H9 (cell line): ENCODE measurements around the gene GPC6. TPM values are rescaled to one million over a fixed set of nuclear protein-coding genes. Genes with fewer than 3 reads are reported as not detected.

Experiments used
- DNase-seq: peaks from one replicate; pipeline ENCODE4 v3.0.0-alpha.2; 2017
- H2AFZ ChIP-seq: one replicate; pipeline ENCODE4 v1.6.1; 2013; ENCODE audit warnings: mild to moderate bottlenecking, low read length, control low read depth, moderate library complexity
- H2AK5ac ChIP-seq: 2 replicates; pipeline ENCODE4 v1.6.1; 2013; ENCODE audit warnings: low read length, control low read depth, mixed read lengths; ENCODE audit not compliant: insufficient read length
- H2BK120ac ChIP-seq: one replicate; pipeline ENCODE4 v1.6.1; 2013; ENCODE audit warnings: low read depth, mild to moderate bottlenecking, low read length, control low read depth, inconsistent platforms; ENCODE audit not compliant: poor library complexity, severe bottlenecking
- H2BK12ac ChIP-seq: 2 replicates; pipeline ENCODE4 v1.6.1; 2013; ENCODE audit warnings: low read length, control low read depth, mixed read lengths, low read depth; ENCODE audit not compliant: insufficient read length
- H2BK15ac ChIP-seq: 2 replicates; pipeline ENCODE4 v1.6.1; 2013; ENCODE audit warnings: low read depth, low read length, control low read depth
- H2BK20ac ChIP-seq: one replicate; pipeline ENCODE4 v1.6.1; 2013; ENCODE audit warnings: low read depth, mild to moderate bottlenecking, low read length, control low read depth, inconsistent platforms; ENCODE audit not compliant: poor library complexity, severe bottlenecking
- H2BK5ac ChIP-seq: 2 replicates; pipeline ENCODE4 v1.6.1; 2013; ENCODE audit warnings: low read length, control low read depth, mixed read lengths; ENCODE audit not compliant: insufficient read length
- H3K14ac ChIP-seq: 2 replicates; pipeline ENCODE4 v1.6.1; 2013; ENCODE audit warnings: low read length, control low read depth; ENCODE audit not compliant: insufficient read depth
- H3K18ac ChIP-seq: 2 replicates; pipeline ENCODE4 v1.6.1; 2013; ENCODE audit warnings: low read depth, mild to moderate bottlenecking, mixed read lengths, low read length, control low read depth; ENCODE audit not compliant: insufficient read length
- H3K23ac ChIP-seq: 2 replicates; pipeline ENCODE4 v1.6.1; 2013; ENCODE audit warnings: low read length, control low read depth, mixed read lengths, low read depth; ENCODE audit not compliant: insufficient read length
- H3K23me2 ChIP-seq: 2 replicates; pipeline ENCODE4 v1.6.1; 2013; ENCODE audit warnings: low read depth, mild to moderate bottlenecking, mixed read lengths, low read length, control low read depth; ENCODE audit not compliant: insufficient read length, poor library complexity, severe bottlenecking
- H3K27ac ChIP-seq: 2 replicates; pipeline ENCODE4 v1.5.1; 2013; ENCODE audit warnings: low read length, control low read depth, mixed read lengths, low read depth; ENCODE audit not compliant: insufficient read length
- H3K27me3 ChIP-seq: 2 replicates; pipeline ENCODE4 v1.6.1; 2013; ENCODE audit warnings: low read length, control low read depth, inconsistent platforms; ENCODE audit not compliant: insufficient read depth
- H3K4ac ChIP-seq: 2 replicates; pipeline ENCODE4 v1.6.1; 2013; ENCODE audit warnings: low read depth, mild to moderate bottlenecking, control low read depth, inconsistent platforms, low read length, moderate library complexity
- H3K4me1 ChIP-seq: 2 replicates; pipeline ENCODE4 v1.6.1; 2013; ENCODE audit warnings: low read length, control low read depth, inconsistent platforms; ENCODE audit not compliant: insufficient read depth
- H3K4me2 ChIP-seq: 2 replicates; pipeline ENCODE4 v1.6.1; 2013; ENCODE audit warnings: low read length, control low read depth, mixed read lengths; ENCODE audit not compliant: insufficient read length, insufficient read depth
- H3K56ac ChIP-seq: 2 replicates; pipeline ENCODE4 v1.6.1; 2013; ENCODE audit warnings: low read depth, mild to moderate bottlenecking, mixed read lengths, low read length, control low read depth; ENCODE audit not compliant: insufficient read length
- H3K79me1 ChIP-seq: 2 replicates; pipeline ENCODE4 v1.6.1; 2013; ENCODE audit warnings: low read depth, mild to moderate bottlenecking, moderate library complexity, low read length, control low read depth, inconsistent platforms; ENCODE audit not compliant: insufficient read depth, poor library complexity, severe bottlenecking
- H3K79me2 ChIP-seq: 2 replicates; pipeline ENCODE4 v1.6.1; 2013; ENCODE audit warnings: low read length, control low read depth, inconsistent platforms; ENCODE audit not compliant: insufficient read depth
- H3K9ac ChIP-seq: 2 replicates; pipeline ENCODE4 v1.6.1; 2013; ENCODE audit warnings: low read length, control low read depth, mixed read lengths; ENCODE audit not compliant: insufficient read length; ENCODE audit errors: extremely low read depth
- H3K9me3 ChIP-seq: one replicate; pipeline ENCODE4 v1.6.1; 2013; ENCODE audit warnings: low read depth, low read length, inconsistent platforms; ENCODE audit not compliant: control insufficient read depth
- H3T11ph ChIP-seq: one replicate; pipeline ENCODE4 v1.6.1; 2013; ENCODE audit warnings: mild to moderate bottlenecking, low read length, control low read depth, inconsistent platforms
- H4K20me1 ChIP-seq: one replicate; pipeline ENCODE4 v1.6.1; 2013; ENCODE audit not compliant: control insufficient read depth, insufficient read length, insufficient read depth
- H4K5ac ChIP-seq: 2 replicates; pipeline ENCODE4 v1.6.1; 2013; ENCODE audit warnings: low read depth, mild to moderate bottlenecking, mixed read lengths, low read length, control low read depth; ENCODE audit not compliant: insufficient read length
- H4K8ac ChIP-seq: replicated peaks from 2 replicates; pipeline ENCODE4 v1.6.1; 2013; ENCODE audit warnings: low read length, control low read depth, mixed read lengths, low read depth; ENCODE audit not compliant: insufficient read length
- H4K91ac ChIP-seq: 2 replicates; pipeline ENCODE4 v1.6.1; 2013; ENCODE audit warnings: low read depth, mild to moderate bottlenecking, moderate library complexity, mixed read lengths, low read length, control low read depth; ENCODE audit not compliant: insufficient read length
- H3K27ac Mint-ChIP-seq, 3 experiments: 2 replicates in 2 of 3; 3 replicates in 1 of 3; pipeline ENCODE4 v1.8.0; 2020 to 2021; ENCODE audit warnings: mixed read lengths in 3 of 3, mild to moderate bottlenecking in 1 of 3, moderate library complexity in 1 of 3
- H3K27me3 Mint-ChIP-seq: 2 replicates; pipeline ENCODE4 v1.8.0; 2021; ENCODE audit warnings: low read depth, mild to moderate bottlenecking, moderate library complexity, mixed read lengths
- H3K36me3 Mint-ChIP-seq, 3 experiments: 2 replicates in 2 of 3; 3 replicates in 1 of 3; pipeline ENCODE4 v1.8.0; 2020 to 2021; ENCODE audit warnings: low read depth in 3 of 3, mixed read lengths in 3 of 3; ENCODE audit not compliant: insufficient read depth in 1 of 3
- H3K4me1 Mint-ChIP-seq, 2 experiments: 2 replicates each; pipeline ENCODE4 v1.8.0; 2020; ENCODE audit warnings: mixed read lengths in 2 of 2
- H3K4me3 Mint-ChIP-seq, 2 experiments: 2 replicates in 1 of 2; 3 replicates in 1 of 2; pipeline ENCODE4 v1.8.0; 2020 to 2021; ENCODE audit warnings: mild to moderate bottlenecking in 2 of 2, mixed read lengths in 2 of 2, moderate library complexity in 1 of 2
- H3K9me3 Mint-ChIP-seq, 2 experiments: 2 replicates in 1 of 2; 3 replicates in 1 of 2; pipeline ENCODE4 v1.8.0; 2020; ENCODE audit warnings: mild to moderate bottlenecking in 2 of 2, mixed read lengths in 2 of 2, moderate library complexity in 1 of 2
- WGBS: extraction: QIAGEN DNeasy Blood & Tissue Kit; methylation state at CpG from one replicate; pipeline ENCODE4 v1.1.7; 2013; ENCODE audit warnings: missing lambda C conversion rate, low lambda C conversion rate, mixed read lengths; ENCODE audit not compliant: insufficient read length; ENCODE audit errors: extremely low coverage; 5-methylcytosine and 5-hydroxymethylcytosine counted together
- total RNA-seq: library from RNA; stranded (reverse); gene quantifications from 2 replicates; pipeline ENCODE4 v1.2.1, GENCODE V29; 2021
- TF ChIP-seq, protein P1 (sequence below): fragments of 200-600 bp; sonication (generic); conservative IDR thresholded peaks from 3 replicates; pipeline ENCODE4 v1.8.0; 2021; ENCODE audit warnings: antibody characterized with exemption, mild to moderate bottlenecking

Gene GPC6
- total RNA-seq, 1 experiment from 2014 or later: 15.6 TPM

DNA sequence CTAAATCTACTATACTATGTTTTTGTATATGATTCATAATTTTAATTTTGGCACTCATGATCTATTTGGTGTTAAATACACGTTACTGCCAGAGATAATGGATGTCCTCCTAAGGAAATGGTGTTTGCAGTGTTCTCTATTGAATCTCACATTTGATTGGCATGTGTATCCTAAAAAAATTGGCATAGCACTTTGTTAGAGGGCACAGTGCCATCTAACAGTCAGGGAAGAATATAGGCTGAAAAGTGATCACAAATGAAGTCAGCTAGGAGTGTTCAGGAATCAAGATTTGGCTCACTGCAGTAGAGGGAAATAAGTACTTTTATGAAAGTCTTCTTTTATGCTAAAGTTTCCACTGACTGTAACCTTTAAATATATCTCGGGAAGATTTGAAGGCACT lies 624.6 kb downstream of the GPC6 start:
- no peaks in the 10 kb centered on the region for H3K23me2 ChIP-seq
- H3K4me2 ChIP-seq: no peak overlapping the region
- no peak overlapping the region for H3K27ac Mint-ChIP-seq
- H4K91ac ChIP-seq: no peak overlapping the region
- no peaks in the 10 kb centered on the region for H3K9me3 Mint-ChIP-seq
- H3K56ac ChIP-seq: no peak overlapping the region
- H3K9me3 ChIP-seq: no peaks in the 10 kb centered on the region
- H4K8ac ChIP-seq: no peak overlapping the region
- H2BK12ac ChIP-seq: no peak overlapping the region
- no peaks in the 10 kb centered on the region for H4K20me1 ChIP-seq
- H2BK20ac ChIP-seq: no peak overlapping the region
- no peak overlapping the region for H2BK5ac ChIP-seq
- H3K79me2 ChIP-seq: no peaks in the 10 kb centered on the region
- H3K4me1 Mint-ChIP-seq: peaks cover 9 to 10% of the 10 kb centered on the region in 2 experiments
- no peak overlapping the region for H3K14ac ChIP-seq
- no peak overlapping the region for H3K27ac ChIP-seq
- no peaks in the 10 kb centered on the region for H3K27me3 Mint-ChIP-seq
- H3K4ac ChIP-seq: no peak overlapping the region
- H3T11ph ChIP-seq: no peak overlapping the region
- H3K9ac ChIP-seq: no peak overlapping the region
- H3K23ac ChIP-seq: no peak overlapping the region
- TF ChIP-seq, protein P1, sequence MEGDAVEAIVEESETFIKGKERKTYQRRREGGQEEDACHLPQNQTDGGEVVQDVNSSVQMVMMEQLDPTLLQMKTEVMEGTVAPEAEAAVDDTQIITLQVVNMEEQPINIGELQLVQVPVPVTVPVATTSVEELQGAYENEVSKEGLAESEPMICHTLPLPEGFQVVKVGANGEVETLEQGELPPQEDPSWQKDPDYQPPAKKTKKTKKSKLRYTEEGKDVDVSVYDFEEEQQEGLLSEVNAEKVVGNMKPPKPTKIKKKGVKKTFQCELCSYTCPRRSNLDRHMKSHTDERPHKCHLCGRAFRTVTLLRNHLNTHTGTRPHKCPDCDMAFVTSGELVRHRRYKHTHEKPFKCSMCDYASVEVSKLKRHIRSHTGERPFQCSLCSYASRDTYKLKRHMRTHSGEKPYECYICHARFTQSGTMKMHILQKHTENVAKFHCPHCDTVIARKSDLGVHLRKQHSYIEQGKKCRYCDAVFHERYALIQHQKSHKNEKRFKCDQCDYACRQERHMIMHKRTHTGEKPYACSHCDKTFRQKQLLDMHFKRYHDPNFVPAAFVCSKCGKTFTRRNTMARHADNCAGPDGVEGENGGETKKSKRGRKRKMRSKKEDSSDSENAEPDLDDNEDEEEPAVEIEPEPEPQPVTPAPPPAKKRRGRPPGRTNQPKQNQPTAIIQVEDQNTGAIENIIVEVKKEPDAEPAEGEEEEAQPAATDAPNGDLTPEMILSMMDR: no peak
- H3K18ac ChIP-seq: no peak overlapping the region
- H2AFZ ChIP-seq: no peak overlapping the region
- DNase-seq: no peak
- no peak overlapping the region for H2BK120ac ChIP-seq
- H2BK15ac ChIP-seq: no peak overlapping the region
- H3K79me1 ChIP-seq: no peaks in the 10 kb centered on the region
- no peak overlapping the region for H4K5ac ChIP-seq
- H3K27me3 ChIP-seq: no peaks in the 10 kb centered on the region
- no CpG with 5 or more reads among the region's 2 CpGs for WGBS
- H3K36me3 Mint-ChIP-seq: no peaks in the 10 kb centered on the region
- no peak overlapping the region for H2AK5ac ChIP-seq
- H3K4me1 ChIP-seq: no peaks in the 10 kb centered on the region; the same call in 1 of the 2 replicates
- H3K4me3 Mint-ChIP-seq: no peak overlapping the region
